Measurements from ENCODE around the gene NUDC.

NUDC gene

GRCh38 chr1:26949926-26950319, 28.4 kb downstream of the NUDC start:
- no peak for TF ChIP-seq CTCF (IDR thresholded peaks at IDR 0.05; ENCODE audit: insufficient read depth, low read depth, low read length, missing control alignments)
- no peak for DNase-seq (ENCODE audit: low read depth)
- H3K4me3 ChIP-seq (ENCODE audit: low read depth, low read length) = no peak overlapping the region

GRCh38 chr1:26950602-26951001, 29.1 kb downstream of the NUDC start:
- H3K4me3 ChIP-seq (ENCODE audit: low read depth, low read length) = no peak overlapping the region
- TF ChIP-seq CTCF (IDR thresholded peaks at IDR 0.05; ENCODE audit: insufficient read depth, low read depth, low read length, missing control alignments) = no peak
- DNase-seq (ENCODE audit: low read depth) = no peak

- H3K4me3 ChIP-seq (ENCODE audit: low read depth, low read length) = no peak overlapping the region
- DNase-seq (ENCODE audit: low read depth) = no peak
- TF ChIP-seq CTCF (IDR thresholded peaks at IDR 0.05; ENCODE audit: insufficient read depth, low read depth, low read length, missing control alignments) = no peak
Observed at GRCh38 chr1:26951216-26951615, 29.7 kb downstream of the NUDC start.

GRCh38 chr1:26951821-26952497, 30.4 kb downstream of the NUDC start:
- no peak for DNase-seq (ENCODE audit: low read depth)
- no peak overlapping the region for H3K4me3 ChIP-seq (ENCODE audit: low read depth, low read length)
- TF ChIP-seq CTCF (IDR thresholded peaks at IDR 0.05; ENCODE audit: insufficient read depth, low read depth, low read length, missing control alignments) = no peak

- DNase-seq (ENCODE audit: low read depth) = no peak
- no peak overlapping the region for H3K4me3 ChIP-seq (ENCODE audit: low read depth, low read length)
- TF ChIP-seq CTCF (IDR thresholded peaks at IDR 0.05; ENCODE audit: insufficient read depth, low read depth, low read length, missing control alignments) = no peak
Observed at GRCh38 chr1:26953374-26953773, 31.8 kb downstream of the NUDC start.

- DNase-seq (ENCODE audit: low read depth) = no peak
- no peak overlapping the region for H3K4me3 ChIP-seq (ENCODE audit: low read depth, low read length)
- no peak for TF ChIP-seq CTCF (IDR thresholded peaks at IDR 0.05; ENCODE audit: insufficient read depth, low read depth, low read length, missing control alignments)
Observed at GRCh38 chr1:26956321-26956720, 34.8 kb downstream of the NUDC start.

GRCh38 chr1:26957306-26957705, 35.8 kb downstream of the NUDC start:
- DNase-seq (ENCODE audit: low read depth) = no peak
- no peak for TF ChIP-seq CTCF (IDR thresholded peaks at IDR 0.05; ENCODE audit: insufficient read depth, low read depth, low read length, missing control alignments)
- H3K4me3 ChIP-seq (ENCODE audit: low read depth, low read length) = no peak overlapping the region

Data from GM12865 (cell line).